B cell (primary cell): Measurements from ENCODE around the gene DSP. TPM values are rescaled to one million over a fixed set of nuclear protein-coding genes. Genes with fewer than 3 reads are reported as not detected.

Experiments used
- ATAC-seq: fragments of 200-7000 bp; cut with Tn5 transposase; one replicate; pipeline ENCODE4 v1.10.0; 2021; ENCODE audit warnings: low read depth, mild to moderate bottlenecking, moderate number of reproducible peaks, moderate library complexity
- CTCF ChIA-PET: fragments of 350-600 bp; sonication (Branson Sonifier 250); formaldehyde crosslinking; loops from one replicate; lab custom pipeline; 2021; ENCODE audit warnings: antibody characterized with exemption, inconsistent platforms; lab: Charles Lee
- POLR2A ChIA-PET: fragments of 350-600 bp; sonication (Branson Sonifier 250); formaldehyde crosslinking; loops from one replicate; lab custom pipeline; 2021; ENCODE audit warnings: antibody characterized with exemption; lab: Charles Lee
- DNase-seq: peaks from one replicate; pipeline ENCODE4 v3.0.0; 2013
- H2AFZ ChIP-seq: 2 replicates; pipeline ENCODE4 v1.6.1; 2012; ENCODE audit warnings: mild to moderate bottlenecking, low read depth, low read length; ENCODE audit not compliant: insufficient read depth, poor library complexity, severe bottlenecking
- H3K27ac ChIP-seq, 2 donors: 1 replicate in 1 of 2; 2 replicates in 1 of 2; pipeline ENCODE4 v1.5.1; 2012 to 2013; ENCODE audit warnings: low read length in 2 of 2, mild to moderate bottlenecking in 2 of 2, moderate library complexity in 1 of 2
- H3K27me3 ChIP-seq, 4 experiments: fragments of 200-600 bp in 1 of 4; sonication (generic) in 1 of 4; replicated peaks in 1 of 4; 1 replicate in 2 of 4; 2 replicates in 2 of 4; pipeline versions ENCODE4 v1.6.1 to v1.7.0; 2013 to 2016; ENCODE audit warnings: low read length in 3 of 4, mild to moderate bottlenecking in 2 of 4, mixed read lengths in 1 of 4, moderate library complexity in 1 of 4; ENCODE audit not compliant: insufficient read depth in 4 of 4, control insufficient read depth in 3 of 4; ENCODE audit errors: control extremely low read depth in 1 of 4
- H3K36me3 ChIP-seq, 2 experiments: replicated peaks in 1 of 2; 1 replicate in 1 of 2; 2 replicates in 1 of 2; pipeline versions ENCODE4 v1.6.1 to v1.7.1; 2013; ENCODE audit warnings: low read length in 1 of 2; ENCODE audit not compliant: insufficient read depth in 2 of 2, control insufficient read depth in 1 of 2; ENCODE audit errors: control extremely low read depth in 1 of 2, extremely low read depth in 1 of 2
- H3K4me1 ChIP-seq, 2 donors: fragments of 200-600 bp in 1 of 2; sonication (generic) in 1 of 2; 1 replicate in 1 of 2; 2 replicates in 1 of 2; pipeline versions ENCODE4 v1.5.1 to v1.6.1; 2013 to 2017; ENCODE audit warnings: low read length in 2 of 2; ENCODE audit not compliant: control insufficient read depth in 2 of 2, insufficient read depth in 2 of 2
- H3K4me2 ChIP-seq: replicated peaks from 2 replicates; pipeline ENCODE3; 2012; ENCODE audit warnings: mild to moderate bottlenecking, low read depth, low read length; ENCODE audit not compliant: poor library complexity, severe bottlenecking
- H3K4me3 ChIP-seq, 5 experiments: fragments of 200-600 bp in 1 of 5; sonication (generic) in 1 of 5; 1 replicate in 3 of 5; 2 replicates in 2 of 5; pipeline versions ENCODE4 v1.5.1 to v1.7.0; 2011 to 2016; ENCODE audit warnings: low read length in 4 of 5, mild to moderate bottlenecking in 4 of 5, low read depth in 2 of 5, control low read depth in 1 of 5, moderate library complexity in 1 of 5; ENCODE audit not compliant: insufficient read depth in 1 of 5; ENCODE audit errors: control extremely low read depth in 1 of 5, extremely low read depth in 1 of 5
- H3K79me2 ChIP-seq: fragments of 200-600 bp; sonication (generic); one replicate; pipeline ENCODE4 v1.6.0; 2016; ENCODE audit warnings: low read length; ENCODE audit not compliant: control insufficient read depth, insufficient read depth
- H3K9ac ChIP-seq: fragments of 200-600 bp; sonication (generic); 2 replicates; pipeline ENCODE4 v1.6.1; 2017; ENCODE audit warnings: mild to moderate bottlenecking, low read length, moderate library complexity
- H3K9me3 ChIP-seq, 3 donors: one replicate each; pipeline versions ENCODE4 v1.6.1 to v1.7.1; 2013; ENCODE audit warnings: low read length in 2 of 3; ENCODE audit not compliant: control insufficient read depth in 2 of 3, insufficient read depth in 1 of 3; ENCODE audit errors: control extremely low read depth in 1 of 3
- H4K20me1 ChIP-seq: 2 replicates; pipeline ENCODE4 v1.6.0; 2012; ENCODE audit warnings: mild to moderate bottlenecking, low read length; ENCODE audit not compliant: insufficient read depth, control insufficient read depth, poor library complexity, severe bottlenecking
- H3K27ac Mint-ChIP-seq: one replicate; pipeline ENCODE4 v1.8.0; 2021; ENCODE audit warnings: mixed read lengths
- H3K27me3 Mint-ChIP-seq: one replicate; pipeline ENCODE4 v1.8.0; 2021; ENCODE audit warnings: mixed read lengths
- H3K4me1 Mint-ChIP-seq: one replicate; pipeline ENCODE4 v1.8.0; 2021; ENCODE audit warnings: mixed read lengths
- H3K4me3 Mint-ChIP-seq: one replicate; pipeline ENCODE4 v1.8.0; 2021; ENCODE audit warnings: mixed read lengths
- H3K9me3 Mint-ChIP-seq: one replicate; pipeline ENCODE4 v1.8.0; 2022; ENCODE audit warnings: mixed read lengths; ENCODE audit not compliant: insufficient read depth
- CTCF ChIP-seq: fragments of 200-600 bp; IDR thresholded peaks from one replicate; pipeline ENCODE4 v1.8.0; 2022; ENCODE audit warnings: antibody characterized with exemption, mild to moderate bottlenecking
- EZH2 ChIP-seq: IDR thresholded peaks from 2 replicates; pipeline ENCODE4 v1.6.1; 2012; ENCODE audit warnings: borderline replicate concordance, low read depth, mild to moderate bottlenecking, moderate library complexity, low read length; ENCODE audit not compliant: insufficient read depth, poor library complexity, severe bottlenecking
- WGBS: methylation state at CpG from one replicate; pipeline ENCODE4 v1.1.5; 2013; ENCODE audit warnings: missing lambda C conversion rate; ENCODE audit not compliant: insufficient coverage; 5-methylcytosine and 5-hydroxymethylcytosine counted together
- intact Hi-C: fragments of 100-400 bp; cut with micrococcal nuclease; formaldehyde crosslinking; loops from one replicate; pipeline ENCODE4 v1.10.0; 2022
- polyA plus RNA-seq: library from polyadenylated mRNA; depleted of rRNA; stranded (reverse); fragments of >200 nt; gene quantifications from 2 replicates; pipeline ENCODE4 v1.2.3, GENCODE V29; 2012
- total RNA-seq, 2 donors: library from RNA; stranded (reverse); fragments of 120-200 nt in 1 of 2; gene quantifications; 1 replicate in 1 of 2; 2 replicates in 1 of 2; pipeline versions ENCODE4 v1.2.3 to v1.2.4, GENCODE V29; 2013 to 2022

DSP gene
- total and polyA plus RNA-seq, 2 donors (not counting 1 experiment from before 2014, with no cell fraction given) = not detected

GRCh38 chr6:7496266-7496875 lies 45.1 kb upstream of the DSP start:
- H4K20me1 ChIP-seq = no peaks in the 10 kb centered on the region
- no peak for ATAC-seq
- no peak overlapping the region for H3K27ac Mint-ChIP-seq

More at GRCh38 chr6:7496266-7496875, 45.1 kb upstream of the DSP start:
- Histone ChIP-seq H3K4me2 (no peak overlapping the region), H3K79me2 (no peaks in the 10 kb centered on the region), H3K4me1 (no peaks in the 10 kb centered on the region), H3K4me3 (no peak overlapping the region), H3K9ac (no peak overlapping the region), H3K27me3 (peaks cover 0 to 27% (median 5%) of the 10 kb centered on the region in 4 experiments), H3K27ac (no peak overlapping the region), H3K9me3 (no peaks in the 10 kb centered on the region), H3K36me3 (no peaks in the 10 kb centered on the region), H2AFZ (no peak overlapping the region)
- no peak for DNase-seq
- no peak overlapping the region for H3K4me3 Mint-ChIP-seq
- H3K27me3 Mint-ChIP-seq = peaks cover 44% of the 10 kb centered on the region
- intact Hi-C loops = no loop called here
- TF ChIP-seq EZH2 (no peak), CTCF (no peak)
- ChIA-PET POLR2A (no interaction called here), CTCF (no interaction called here)
- 81% methylated on average over 6 of the region's 12 CpGs for WGBS
- H3K4me1 Mint-ChIP-seq = no peaks in the 10 kb centered on the region
- H3K9me3 Mint-ChIP-seq = no peaks in the 10 kb centered on the region
